Parathyroid adenoma (tissue), 2 donors: ENCODE results near the gene PRELID1.

Experiments used
- H2AFZ ChIP-seq: fragments of 300-600 bp; sonication (generic); one replicate; pipeline ENCODE4 v1.7.0; 2017; ENCODE audit warnings: antibody characterized with exemption, mild to moderate bottlenecking
- H3K27ac ChIP-seq: fragments of 300-600 bp; sonication (generic); one replicate; pipeline ENCODE4 v1.7.0; 2017
- H3K27me3 ChIP-seq: fragments of 300-600 bp; sonication (generic); one replicate; pipeline ENCODE4 v1.7.0; 2017; ENCODE audit warnings: low read length; ENCODE audit not compliant: control insufficient read depth, insufficient read depth
- H3K36me3 ChIP-seq: fragments of 300-600 bp; sonication (generic); one replicate; pipeline ENCODE4 v1.7.0; 2017; ENCODE audit warnings: low read length; ENCODE audit not compliant: control insufficient read depth, insufficient read depth
- H3K4me1 ChIP-seq: fragments of 300-600 bp; sonication (generic); one replicate; pipeline ENCODE4 v1.7.0; 2017; ENCODE audit warnings: control low read depth
- H3K4me2 ChIP-seq: fragments of 300-600 bp; sonication (generic); one replicate; pipeline ENCODE4 v1.7.0; 2017; ENCODE audit warnings: low read length
- H3K4me3 ChIP-seq: fragments of 300-600 bp; sonication (generic); one replicate; pipeline ENCODE4 v1.7.0; 2017; ENCODE audit warnings: low read depth, low read length
- H3K79me2 ChIP-seq: fragments of 300-600 bp; sonication (generic); one replicate; pipeline ENCODE4 v1.7.0; 2017; ENCODE audit warnings: control low read depth
- H3K9ac ChIP-seq: fragments of 300-600 bp; sonication (generic); one replicate; pipeline ENCODE4 v1.7.0; 2017; ENCODE audit warnings: mild to moderate bottlenecking
- H3K9me3 ChIP-seq: fragments of 300-600 bp; sonication (generic); one replicate; pipeline ENCODE4 v1.7.0; 2017; ENCODE audit warnings: low read length; ENCODE audit not compliant: control insufficient read depth
- CTCF ChIP-seq: fragments of 300-600 bp; sonication (generic); IDR thresholded peaks from one replicate; pipeline ENCODE4 v1.7.0; 2017; ENCODE audit warnings: antibody characterized with exemption, mild to moderate bottlenecking
- donor health status: primary hyperparathyroidism.

Gene PRELID1

GRCh38 chr5:177346820-177347219 lies 43.2 kb downstream of the PRELID1 start:
- Histone ChIP-seq H3K4me3 (no peak overlapping the region), H3K36me3 (no peaks in the 10 kb centered on the region)
- no peak for TF ChIP-seq CTCF

GRCh38 chr5:177347699-177348098 lies 44.1 kb downstream of the PRELID1 start:
- H2AFZ ChIP-seq: no peak overlapping the region
- H3K4me3 ChIP-seq: no peak overlapping the region
- H3K27me3 ChIP-seq: no peaks in the 10 kb centered on the region
- H3K4me2 ChIP-seq: no peak overlapping the region
- no peak for TF ChIP-seq CTCF
- no peaks in the 10 kb centered on the region for H3K9me3 ChIP-seq
- H3K27ac ChIP-seq: no peak overlapping the region
- peaks cover 30% of the 10 kb centered on the region for H3K79me2 ChIP-seq
- H3K36me3 ChIP-seq: no peaks in the 10 kb centered on the region
- H3K4me1 ChIP-seq: peaks cover 9% of the 10 kb centered on the region
- no peak overlapping the region for H3K9ac ChIP-seq

More at GRCh38 chr5:177346820-177347219, 43.2 kb downstream of the PRELID1 start:
- Histone ChIP-seq H3K4me1 (peaks cover 9% of the 10 kb centered on the region), H3K4me2 (no peak overlapping the region), H3K9ac (no peak overlapping the region), H3K79me2 (peaks cover 36% of the 10 kb centered on the region), H3K9me3 (no peaks in the 10 kb centered on the region), H3K27me3 (no peaks in the 10 kb centered on the region), H2AFZ (no peak overlapping the region), H3K27ac (no peak overlapping the region)

- no peak overlapping the region for H3K27ac ChIP-seq
- no peak overlapping the region for H2AFZ ChIP-seq
- H3K79me2 ChIP-seq: peaks cover 22% of the 10 kb centered on the region
- no peak overlapping the region for H3K4me2 ChIP-seq
- H3K9ac ChIP-seq: no peak overlapping the region
- no peak overlapping the region for H3K4me3 ChIP-seq
- no peak for TF ChIP-seq CTCF
- H3K9me3 ChIP-seq: no peaks in the 10 kb centered on the region
- H3K4me1 ChIP-seq: peaks cover 9% of the 10 kb centered on the region
- no peaks in the 10 kb centered on the region for H3K27me3 ChIP-seq
- no peaks in the 10 kb centered on the region for H3K36me3 ChIP-seq
Measured at GRCh38 chr5:177349362-177349647, 45.7 kb downstream of the PRELID1 start.

GRCh38 chr5:177349762-177350161 lies 46.2 kb downstream of the PRELID1 start:
- Histone ChIP-seq H3K27ac (no peak overlapping the region), H3K9ac (no peak overlapping the region), H3K4me2 (no peak overlapping the region), H3K4me3 (no peak overlapping the region), H3K9me3 (no peaks in the 10 kb centered on the region), H3K4me1 (peaks cover 9% of the 10 kb centered on the region), H3K27me3 (no peaks in the 10 kb centered on the region), H3K36me3 (no peaks in the 10 kb centered on the region), H2AFZ (no peak overlapping the region), H3K79me2 (peaks cover 18% of the 10 kb centered on the region)
- no peak for TF ChIP-seq CTCF

- H3K36me3 ChIP-seq: no peaks in the 10 kb centered on the region
- H3K79me2 ChIP-seq: peaks cover 13% of the 10 kb centered on the region
- TF ChIP-seq CTCF: no peak
- peaks cover 9% of the 10 kb centered on the region for H3K4me1 ChIP-seq
- peak overlapping the region; percentile 99 for H3K4me3 ChIP-seq
- peak overlapping the region; percentile 89 for H2AFZ ChIP-seq
- peak overlapping the region; percentile 92 for H3K4me2 ChIP-seq
- peak overlapping the region; percentile 93 for H3K27ac ChIP-seq
- H3K9ac ChIP-seq: peak overlapping the region; percentile 95
- H3K27me3 ChIP-seq: no peaks in the 10 kb centered on the region
- no peaks in the 10 kb centered on the region for H3K9me3 ChIP-seq
Measured at GRCh38 chr5:177350776-177351391, 47.3 kb downstream of the PRELID1 start.
